DND-41 (cell line): ENCODE results near the gene TACR1.

Experiments
- CTCF ChIP-seq: IDR thresholded peaks from 2 replicates; pipeline ENCODE4 v1.5.1; 2012; ENCODE audit warnings: borderline replicate concordance, low read length, moderate library complexity, mild to moderate bottlenecking; ENCODE audit not compliant: poor library complexity, severe bottlenecking; ENCODE audit errors: extremely low read depth
- EZH2 ChIP-seq: IDR thresholded peaks from 3 replicates; pipeline ENCODE4 v1.6.1; 2012; ENCODE audit warnings: borderline replicate concordance, low read depth, mild to moderate bottlenecking, moderate library complexity, low read length, inconsistent platforms; ENCODE audit not compliant: severe bottlenecking

- TF ChIP-seq CTCF = no peak
- TF ChIP-seq EZH2 = no peak
These were observed 27.3 kb upstream of the TACR1 start for GRCh38 chr2:75226617-75227016.
